NCI-H69 (cell line): ENCODE data around the gene ARHGAP4.
A peak's percentile ranks its signal among the peaks of the same experiment; 100 is the strongest.

Experiments used
- DNase-seq: peaks from one replicate; lab custom pipeline; 2025; lab: John Stamatoyannopoulos, UW

ARHGAP4 gene

DNA sequence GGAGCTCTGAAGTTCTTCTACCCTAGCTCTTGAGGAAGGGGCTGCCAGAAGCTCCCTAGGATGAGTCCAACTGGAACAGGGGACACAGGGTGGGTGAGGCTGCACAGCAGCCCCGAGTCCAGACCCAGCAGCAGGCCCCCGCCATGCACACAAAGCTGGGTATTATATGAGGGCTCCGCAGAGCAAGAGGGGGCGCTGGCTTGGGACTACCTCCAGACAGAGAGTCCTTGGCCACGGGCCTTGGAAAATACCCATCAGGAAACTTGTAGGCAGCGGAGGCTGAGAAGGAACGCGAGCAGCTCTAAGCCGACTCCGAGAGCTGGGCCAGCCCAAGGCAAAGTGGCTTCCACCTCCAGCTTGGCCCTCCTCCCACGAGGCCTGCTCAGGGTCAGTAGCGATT is 37.5 kb upstream of the ARHGAP4 start:
- no peak for DNase-seq

DNA sequence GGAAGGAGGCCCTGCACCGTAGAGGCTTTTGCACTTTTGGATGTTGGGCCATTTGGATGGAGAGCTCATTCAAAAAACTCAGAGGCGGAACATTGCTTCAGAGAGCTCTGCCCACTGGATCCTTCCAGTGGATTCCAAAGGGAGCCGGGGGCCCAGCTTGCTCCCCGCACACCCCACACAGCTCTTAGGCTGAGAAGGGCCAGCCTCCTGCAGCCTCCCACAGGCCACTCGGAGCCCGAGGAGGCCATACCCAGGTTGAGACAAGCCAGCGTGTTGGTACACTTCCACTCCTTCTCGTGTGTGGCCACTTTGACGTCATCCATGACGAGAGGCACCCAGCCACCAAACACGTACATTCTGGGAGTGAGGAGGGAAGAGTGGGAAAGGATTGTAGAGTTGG is 35.2 kb upstream of the ARHGAP4 start:
- no peak for DNase-seq

DNA sequence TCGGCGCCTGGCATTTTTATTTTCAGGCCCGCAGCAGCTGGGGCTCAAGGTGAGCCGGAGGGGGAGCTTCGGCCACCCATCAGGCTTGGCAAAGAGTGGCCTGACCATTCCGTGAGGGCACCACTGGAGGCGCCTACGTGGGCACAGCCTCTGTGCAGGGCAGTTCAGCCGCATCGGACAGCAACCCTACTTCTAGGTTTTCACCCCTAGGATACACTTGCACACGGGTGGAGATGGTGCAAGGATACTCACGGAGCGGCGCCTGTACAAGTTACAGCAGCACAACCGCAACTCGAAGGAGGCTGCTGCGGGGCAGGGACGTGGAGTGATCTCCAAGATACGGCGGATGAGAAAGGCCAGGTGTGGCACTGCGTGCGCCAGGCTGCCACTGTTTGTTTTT is 34.7 kb upstream of the ARHGAP4 start:
- DNase-seq = no peak

DNA sequence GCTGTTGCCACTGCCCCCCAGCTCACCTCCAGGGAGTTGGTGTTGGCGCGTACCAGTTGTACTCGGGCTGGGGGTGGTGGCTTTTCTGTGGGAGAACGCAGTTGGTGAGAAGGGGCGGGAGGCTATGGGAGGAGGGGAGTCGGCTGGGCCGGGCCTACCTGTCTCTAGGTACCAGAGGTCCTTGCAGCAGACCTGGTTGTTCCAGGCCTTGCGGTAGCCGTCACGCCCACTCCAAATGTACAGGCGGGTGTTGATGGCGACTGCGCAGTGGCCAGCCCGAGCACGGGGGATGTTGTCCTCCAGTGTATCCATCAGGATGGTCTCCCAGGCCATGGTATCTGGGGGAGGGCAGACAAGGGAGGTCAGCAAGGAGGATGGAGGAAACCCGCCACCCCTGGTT is 34.0 kb upstream of the ARHGAP4 start:
- DNase-seq = no peak

GRCh38 chrX:153959649-153960048 is 33.6 kb upstream of the ARHGAP4 start:
- DNase-seq = no peak

- no peak for DNase-seq
Observed at GRCh38 chrX:153958605-153959004, 32.5 kb upstream of the ARHGAP4 start.

DNA sequence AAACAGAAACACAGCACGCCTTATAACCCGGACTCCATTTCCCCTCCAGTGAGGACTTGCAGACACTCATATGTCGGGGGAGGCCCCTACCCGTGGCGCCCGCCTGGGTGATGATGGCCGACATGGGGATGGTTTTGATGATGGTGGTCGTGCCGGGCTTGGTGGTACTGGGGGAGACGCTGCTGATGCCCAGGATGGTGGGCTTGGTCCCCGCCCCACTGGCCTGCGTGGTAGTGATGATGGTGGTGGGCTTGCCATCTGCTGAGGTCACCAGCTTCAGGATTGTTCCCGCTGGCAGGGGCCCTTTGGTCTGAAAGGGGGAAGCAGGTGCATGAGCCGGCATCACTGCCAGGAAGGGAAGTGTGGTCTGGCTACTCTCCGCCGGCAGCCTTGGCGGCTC is 31.2 kb upstream of the ARHGAP4 start:
- no peak for DNase-seq

DNA sequence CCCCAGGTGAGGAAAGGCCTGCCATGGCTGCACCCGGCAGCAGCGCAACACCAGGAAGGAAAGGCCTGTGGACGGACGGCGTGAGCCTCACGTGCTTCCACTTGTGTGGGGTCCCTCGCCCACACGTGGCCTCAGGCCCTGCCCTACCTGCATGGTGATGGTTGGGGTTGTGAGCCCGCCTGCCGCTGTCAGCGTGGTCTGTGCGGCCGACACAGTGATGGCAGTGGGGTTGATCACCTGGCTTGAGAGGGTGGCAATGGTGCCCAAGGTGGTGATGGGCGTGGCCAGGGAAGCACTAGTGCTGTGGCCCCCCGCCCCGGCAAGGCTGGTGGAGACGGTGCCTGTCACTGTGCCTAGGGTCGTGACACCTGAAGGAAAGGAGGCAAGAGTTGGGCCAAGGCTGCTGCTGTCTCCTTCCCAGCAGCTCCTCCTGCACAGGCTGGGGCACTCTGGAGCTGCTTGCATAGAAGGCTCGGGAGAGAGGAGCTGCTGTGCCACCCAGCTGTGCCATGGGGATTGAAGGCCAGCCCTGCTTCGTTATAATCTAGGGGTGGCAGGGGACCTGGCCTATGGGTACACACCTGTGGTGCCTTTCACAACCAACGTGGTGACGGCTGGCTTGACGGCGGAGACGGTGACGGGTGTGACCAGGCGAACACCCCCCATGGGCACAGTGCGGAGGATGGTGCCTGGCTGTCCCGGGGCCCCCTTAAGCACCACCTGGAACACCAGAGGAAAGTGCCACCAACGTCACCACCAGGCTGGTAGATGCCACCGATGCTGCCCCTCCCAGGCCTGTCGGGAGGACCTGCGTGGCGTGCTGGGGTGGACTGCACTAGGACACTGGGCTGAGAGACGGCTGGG is 30.2 kb upstream of the ARHGAP4 start:
- no peak for DNase-seq

GRCh38 chrX:153955228-153955732 is 29.2 kb upstream of the ARHGAP4 start:
- no peak for DNase-seq

GRCh38 chrX:153954558-153955227 is 28.6 kb upstream of the ARHGAP4 start:
- DNase-seq = no peak

- DNase-seq = no peak
Observed at GRCh38 chrX:153953892-153954557, 28.0 kb upstream of the ARHGAP4 start.

- DNase-seq = peak; percentile 40
Observed at GRCh38 chrX:153953342-153953830, 27.3 kb upstream of the ARHGAP4 start.

DNA sequence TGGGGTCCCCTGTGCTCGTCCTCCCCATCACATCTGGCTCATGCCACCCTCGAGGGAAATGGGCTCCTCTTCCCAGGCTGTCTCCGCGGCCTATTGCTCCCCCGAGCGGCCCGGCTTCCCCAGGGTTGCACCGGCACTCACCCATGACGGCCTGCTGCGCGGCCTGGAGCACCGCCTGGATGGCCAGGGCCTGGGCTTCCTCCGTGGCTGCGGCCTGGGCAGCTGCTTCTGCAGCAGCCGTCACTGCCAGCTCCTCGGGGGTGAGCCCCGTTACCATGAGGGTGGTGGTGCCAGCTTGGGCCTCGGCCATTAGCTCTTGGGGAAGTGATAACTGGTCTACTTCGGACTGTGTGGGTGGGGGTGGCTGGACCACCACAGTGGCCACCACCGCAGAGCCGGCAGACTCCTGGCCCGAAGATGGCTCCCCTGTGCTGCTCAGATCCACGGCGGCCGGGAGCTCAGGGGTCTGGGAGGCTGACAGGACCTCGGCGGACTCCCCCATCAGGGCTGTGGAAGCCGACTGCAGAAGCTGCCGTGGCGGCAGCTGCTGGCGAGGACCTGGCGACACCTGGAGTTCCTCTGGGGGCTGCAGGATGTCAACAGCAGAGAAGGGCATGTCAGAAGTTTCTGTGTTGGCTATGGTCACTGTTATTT is 26.4 kb upstream of the ARHGAP4 start:
- no peak for DNase-seq

DNA sequence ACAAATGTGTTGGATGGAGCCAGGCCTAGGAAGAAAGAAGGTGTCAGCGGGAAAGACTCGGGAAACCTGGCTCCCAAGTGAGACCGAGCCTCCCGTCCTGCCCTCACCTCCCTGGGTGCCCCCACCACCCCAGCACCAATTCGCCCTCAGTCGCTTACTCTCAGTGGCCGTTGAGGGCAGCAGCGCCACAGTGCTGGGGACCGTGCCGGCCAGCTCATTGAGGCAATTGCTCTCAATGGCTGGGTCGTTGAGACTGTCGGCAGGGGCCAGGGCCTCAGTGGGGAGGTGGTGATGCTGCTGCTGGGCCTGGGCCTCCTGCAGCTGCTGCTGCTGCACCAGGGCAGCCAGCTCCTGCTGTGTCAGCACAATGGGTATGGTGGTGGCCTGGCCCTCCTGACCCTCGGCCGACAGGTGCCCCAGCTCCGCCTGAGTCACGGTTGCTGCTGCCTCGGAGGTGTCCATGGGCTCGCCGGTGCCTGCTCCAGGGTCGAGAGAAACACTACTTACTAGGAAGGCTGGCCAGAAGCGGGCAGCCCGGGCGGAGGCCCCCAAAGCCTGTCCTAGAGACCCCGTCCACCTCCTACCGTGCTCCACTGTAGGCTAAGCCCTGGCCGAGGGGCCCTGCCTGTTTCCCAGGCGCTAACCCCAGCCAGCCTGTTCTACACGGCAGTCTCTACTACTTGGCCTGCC is 25.8 kb upstream of the ARHGAP4 start:
- DNase-seq = no peak

DNA sequence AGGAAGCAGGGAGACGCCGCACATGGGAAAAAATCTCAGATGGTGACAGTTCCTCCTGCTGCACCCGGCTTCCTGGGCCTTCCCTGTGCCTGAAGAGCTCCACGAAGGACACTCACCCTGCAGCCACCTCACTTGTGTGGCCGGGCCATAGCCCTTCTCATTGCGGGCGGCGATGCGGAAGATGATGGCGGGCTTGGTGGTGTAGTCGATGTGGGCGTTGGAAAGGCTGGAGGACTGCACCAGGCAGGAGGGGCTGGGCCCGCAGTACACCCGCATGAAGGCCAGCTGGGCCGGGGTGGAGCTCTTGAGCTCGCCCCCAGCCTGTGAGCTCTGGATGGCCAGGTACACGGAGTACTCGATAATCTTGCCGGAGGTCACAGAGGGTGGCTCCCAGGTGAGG is 24.1 kb upstream of the ARHGAP4 start:
- no peak for DNase-seq

DNA sequence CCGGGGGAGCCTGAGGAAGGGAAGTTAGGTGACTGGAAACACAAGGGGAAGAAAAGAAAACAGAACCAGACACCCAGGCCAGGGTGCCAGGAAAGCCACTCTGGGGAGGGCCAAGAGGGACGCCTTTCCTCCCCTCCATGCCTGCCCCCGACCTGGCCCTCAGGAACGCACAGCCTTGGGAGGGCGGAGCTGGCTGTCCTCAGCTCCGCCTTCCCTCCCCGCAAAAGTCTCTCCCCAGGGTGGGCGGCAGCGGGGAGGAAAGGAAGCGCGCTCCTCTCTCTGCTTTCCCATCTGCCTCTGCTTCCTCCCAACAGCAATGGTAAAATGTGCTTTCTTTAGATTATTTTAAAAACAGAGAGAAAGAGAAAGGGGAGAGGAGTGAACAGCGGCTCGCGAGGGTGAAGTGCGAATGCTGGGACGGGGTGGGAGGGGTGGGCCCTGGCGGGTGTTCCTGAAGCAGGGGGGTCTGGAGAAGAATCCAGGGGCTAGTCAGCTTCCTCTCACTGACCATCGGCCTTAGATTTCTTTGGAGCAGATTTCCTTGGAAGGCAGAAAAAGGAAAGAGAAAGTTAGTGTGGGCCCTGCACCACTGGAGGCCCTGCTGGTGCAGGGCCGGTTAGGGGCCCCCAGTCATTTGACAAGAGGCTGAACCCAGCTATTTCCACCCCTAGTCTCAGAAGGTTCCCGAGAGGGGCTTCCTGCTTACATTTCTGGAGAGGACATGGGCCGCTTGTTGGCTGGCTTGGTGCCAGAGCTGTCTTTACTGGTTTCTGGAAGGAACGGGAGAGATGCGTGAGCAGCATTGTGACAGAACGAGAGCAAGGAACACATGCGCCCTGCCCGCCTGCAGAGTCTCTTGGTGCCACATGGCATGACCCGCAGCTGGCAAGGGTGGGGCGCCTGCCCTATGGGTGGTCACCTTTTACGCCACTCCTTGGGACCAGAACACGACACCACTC is 23.1 kb upstream of the ARHGAP4 start:
- no peak for DNase-seq

- no peak for DNase-seq
Observed at GRCh38 chrX:153948002-153948466, 22.0 kb upstream of the ARHGAP4 start.

- DNase-seq = peak; percentile 79
Observed at GRCh38 chrX:153947009-153947769, 21.1 kb upstream of the ARHGAP4 start.
